Spleen (tissue), 11 donors: ENCODE measurements around the gene SMARCE1. TPM values are rescaled to one million over a fixed set of nuclear protein-coding genes. Genes with fewer than 3 reads are reported as not detected.

Experiments
- DNase-seq: peaks from one replicate; pipeline ENCODE4 v3.0.0-alpha.2; 2020
- H3K27ac ChIP-seq, 8 donors: fragments of 200-600 bp; sonication (generic) in 7 of 8; 1 replicate in 4 of 8; 2 replicates in 4 of 8; pipeline versions ENCODE4 v1.5.0 to v1.8.0; 2016 to 2021; ENCODE audit warnings: inconsistent platforms in 4 of 8, mild to moderate bottlenecking in 4 of 8, moderate library complexity in 1 of 8
- H3K27me3 ChIP-seq, 7 donors: fragments of 200-600 bp; sonication (generic) in 6 of 7; replicated peaks in 1 of 7; 1 replicate in 4 of 7; 2 replicates in 3 of 7; pipeline versions ENCODE4 v1.5.0 to v1.8.0; 2016 to 2021; ENCODE audit warnings: inconsistent platforms in 3 of 7, mild to moderate bottlenecking in 1 of 7
- H3K36me3 ChIP-seq, 6 donors: fragments of 200-600 bp; sonication (generic) in 5 of 6; 1 replicate in 4 of 6; 2 replicates in 2 of 6; pipeline versions ENCODE4 v1.5.0 to v1.8.0; 2016 to 2021; ENCODE audit warnings: inconsistent platforms in 2 of 6
- H3K4me1 ChIP-seq, 6 donors: fragments of 200-600 bp; sonication (generic) in 5 of 6; 1 replicate in 3 of 6; 2 replicates in 3 of 6; pipeline versions ENCODE4 v1.5.0 to v1.8.0; 2016 to 2021; ENCODE audit warnings: inconsistent platforms in 3 of 6
- H3K4me3 ChIP-seq, 8 donors: fragments of 200-600 bp; sonication (generic) in 7 of 8; 1 replicate in 4 of 8; 2 replicates in 4 of 8; pipeline versions ENCODE4 v1.5.0 to v1.8.0; 2016 to 2021; ENCODE audit warnings: inconsistent platforms in 4 of 8, mild to moderate bottlenecking in 4 of 8, moderate library complexity in 2 of 8
- H3K9me3 ChIP-seq, 8 donors: fragments of 200-600 bp; sonication (generic) in 7 of 8; 1 replicate in 4 of 8; 2 replicates in 4 of 8; pipeline versions ENCODE4 v1.5.0 to v1.8.0; 2016 to 2021; ENCODE audit warnings: inconsistent platforms in 4 of 8
- POLR2A ChIP-seq, 3 donors: fragments of 450-650 bp; IDR thresholded peaks; one replicate each; pipeline ENCODE4 v1.5.1; 2017; ENCODE audit warnings: antibody characterized with exemption in 3 of 3, mild to moderate bottlenecking in 1 of 3
- POLR2AphosphoS5 ChIP-seq, 3 donors: sonication (generic); formaldehyde crosslinking; IDR thresholded peaks; one replicate each; pipeline ENCODE4 v1.5.1; 2017; ENCODE audit warnings: antibody characterized with exemption in 3 of 3
- WGBS, 5 donors: extraction: QIAGEN DNeasy Blood & Tissue Kit in 3 of 5; methylation state at CpG; one replicate each; pipeline versions ENCODE4 v1.1.5 to v1.1.7; 2013 to 2018; 5-methylcytosine and 5-hydroxymethylcytosine counted together
- intact Hi-C: fragments of 100-400 bp; cut with DNase I; formaldehyde crosslinking; loops from one replicate; pipeline ENCODE4 v1.15.0; 2023; ENCODE audit warnings: low total_unique reads
- polyA plus RNA-seq, 3 donors: library from polyadenylated mRNA; stranded (reverse); fragments of 200-250 nt; gene quantifications; one replicate each; pipeline ENCODE4 v1.2.1, GENCODE V29; 2013
- total RNA-seq, 7 donors: library from RNA; depleted of rRNA in 3 of 7; stranded (reverse); fragments of >200 nt in 3 of 7; fragmentation: NEBNext Ultra II Directional in 4 of 7; extraction: Animal tissue kit (Norgen Biotek cat#: 25700) in 4 of 7; gene quantifications; one replicate each; pipeline versions ENCODE4 v1.1.0 to v1.2.1, GENCODE V29; 2016 to 2021
- TF ChIP-seq, protein P1 (sequence below), 11 experiments: fragments of 200-600 bp in 7 of 11; fragments of 450-650 bp in 4 of 11; sonication (generic) in 4 of 11; IDR thresholded peaks in 8 of 11; conservative IDR thresholded peaks in 3 of 11; 1 replicate in 7 of 11; 2 replicates in 4 of 11; pipeline versions ENCODE4 v1.4.0 to v1.8.0; 2016 to 2021; ENCODE audit warnings: antibody characterized with exemption in 11 of 11, inconsistent platforms in 4 of 11, mild to moderate bottlenecking in 1 of 11
- donor health status: healthy with polysubstance abuse.
- donor health status: DM: no; HTN: no; CAD: no; lungs with moderate emphysema.
- donor health status: DM: no; HTN: no; CAD: no.
- donor health status: Bipolar disorder and iron deficiency.
- donor health status: healthy.
- donor health status: DM: no; HTN: no; CAD: no.
- donor health status: DM: yes; HTN: yes; CAD: no.

Gene SMARCE1
- total and polyA plus RNA-seq, 10 donors: 74.2 to 126 (median 89.4) TPM

DNA sequence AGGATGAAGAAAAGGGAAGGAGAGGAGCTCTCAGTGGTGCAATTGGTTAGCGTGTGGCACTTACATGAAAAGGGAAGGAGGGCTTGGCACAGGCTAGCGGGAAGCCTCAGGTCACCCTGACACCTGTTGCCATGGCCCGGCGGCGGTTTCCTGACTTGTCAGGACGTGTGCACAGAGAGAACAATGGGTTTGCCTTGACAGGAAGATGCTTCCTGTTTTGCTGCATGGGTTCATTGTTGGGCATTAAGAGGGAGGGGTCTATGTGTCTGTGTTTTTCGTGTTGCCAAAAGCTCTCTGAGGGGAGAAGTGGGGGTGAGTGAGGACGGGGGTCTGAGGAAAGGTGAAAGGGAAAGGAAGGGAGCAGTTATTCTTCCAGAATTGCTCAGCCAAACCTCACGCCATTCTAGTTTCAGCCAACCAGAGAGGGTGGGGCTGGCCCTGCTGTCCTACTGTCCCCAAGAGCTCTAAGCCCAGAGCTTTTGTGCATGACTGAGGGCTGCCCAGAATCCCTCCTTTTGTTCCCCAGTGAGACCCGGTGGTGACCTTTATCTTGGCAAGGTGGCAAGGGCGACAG lies 65.2 kb downstream of the SMARCE1 start:
- H3K27ac ChIP-seq: peak overlapping the region; percentile 67 to 90 (median 80)
- peak; percentile 97 for DNase-seq
- WGBS, 5 donors: 4 to 14% (median 10%) methylated on average over 11 of the region's 11 CpGs
- TF ChIP-seq POLR2AphosphoS5 (IDR thresholded peaks at IDR 0.05): peak; percentile 68 to 92 (median 90)
- TF ChIP-seq, protein P1, sequence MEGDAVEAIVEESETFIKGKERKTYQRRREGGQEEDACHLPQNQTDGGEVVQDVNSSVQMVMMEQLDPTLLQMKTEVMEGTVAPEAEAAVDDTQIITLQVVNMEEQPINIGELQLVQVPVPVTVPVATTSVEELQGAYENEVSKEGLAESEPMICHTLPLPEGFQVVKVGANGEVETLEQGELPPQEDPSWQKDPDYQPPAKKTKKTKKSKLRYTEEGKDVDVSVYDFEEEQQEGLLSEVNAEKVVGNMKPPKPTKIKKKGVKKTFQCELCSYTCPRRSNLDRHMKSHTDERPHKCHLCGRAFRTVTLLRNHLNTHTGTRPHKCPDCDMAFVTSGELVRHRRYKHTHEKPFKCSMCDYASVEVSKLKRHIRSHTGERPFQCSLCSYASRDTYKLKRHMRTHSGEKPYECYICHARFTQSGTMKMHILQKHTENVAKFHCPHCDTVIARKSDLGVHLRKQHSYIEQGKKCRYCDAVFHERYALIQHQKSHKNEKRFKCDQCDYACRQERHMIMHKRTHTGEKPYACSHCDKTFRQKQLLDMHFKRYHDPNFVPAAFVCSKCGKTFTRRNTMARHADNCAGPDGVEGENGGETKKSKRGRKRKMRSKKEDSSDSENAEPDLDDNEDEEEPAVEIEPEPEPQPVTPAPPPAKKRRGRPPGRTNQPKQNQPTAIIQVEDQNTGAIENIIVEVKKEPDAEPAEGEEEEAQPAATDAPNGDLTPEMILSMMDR (IDR thresholded peaks at IDR 0.05 in 8 of 11, conservative IDR thresholded peaks at IDR 0.05 in 3 of 11): no peak
- no peaks in the 10 kb centered on the region for H3K27me3 ChIP-seq
- no peaks in the 10 kb centered on the region for H3K36me3 ChIP-seq
- peaks cover 21 to 75% (median 47%) of the 10 kb centered on the region in 6 donors for H3K4me1 ChIP-seq
- H3K4me3 ChIP-seq: peak overlapping the region in 1 of 8 donors; percentile 36
- intact Hi-C loops: no loop called here
- peaks cover 0 to 16% (median 11%) of the 10 kb centered on the region in 8 donors for H3K9me3 ChIP-seq

DNA sequence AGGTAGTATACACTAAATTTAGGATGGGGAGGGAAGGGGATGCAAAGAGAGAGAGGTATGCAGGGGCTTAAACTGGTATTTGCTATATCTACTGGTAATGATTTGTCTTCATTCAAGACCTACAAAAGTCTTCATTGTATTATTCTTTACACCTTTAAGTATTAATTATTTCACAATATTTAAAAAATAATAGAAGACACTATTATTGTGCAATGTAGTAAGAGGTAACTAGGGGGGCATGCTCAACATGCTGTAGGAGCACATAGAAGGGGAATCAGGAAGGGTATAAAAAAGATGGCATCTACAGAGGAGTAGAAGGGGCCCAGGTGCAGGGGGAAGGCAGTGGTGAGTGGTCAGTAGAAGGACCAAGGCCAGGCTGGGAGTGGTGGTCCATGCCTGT lies 67.5 kb downstream of the SMARCE1 start:
- intact Hi-C loops: no loop called here
- Histone ChIP-seq H3K27ac (peak overlapping the region in 5 of 8 donors; percentile 67 to 90 (median 80)), H3K4me1 (peaks cover 22 to 68% (median 37%) of the 10 kb centered on the region in 6 donors), H3K4me3 (no peak overlapping the region), H3K36me3 (no peaks in the 10 kb centered on the region), H3K27me3 (no peaks in the 10 kb centered on the region), H3K9me3 (peaks cover 0 to 16% (median 9%) of the 10 kb centered on the region in 8 donors)
- no peak for DNase-seq
- TF ChIP-seq POLR2AphosphoS5 (IDR thresholded peaks at IDR 0.05) (no peak), POLR2A (IDR thresholded peaks at IDR 0.05) (no peak)
- TF ChIP-seq, protein P1 (IDR thresholded peaks at IDR 0.05 in 8 of 11, conservative IDR thresholded peaks at IDR 0.05 in 3 of 11): no peak

DNA sequence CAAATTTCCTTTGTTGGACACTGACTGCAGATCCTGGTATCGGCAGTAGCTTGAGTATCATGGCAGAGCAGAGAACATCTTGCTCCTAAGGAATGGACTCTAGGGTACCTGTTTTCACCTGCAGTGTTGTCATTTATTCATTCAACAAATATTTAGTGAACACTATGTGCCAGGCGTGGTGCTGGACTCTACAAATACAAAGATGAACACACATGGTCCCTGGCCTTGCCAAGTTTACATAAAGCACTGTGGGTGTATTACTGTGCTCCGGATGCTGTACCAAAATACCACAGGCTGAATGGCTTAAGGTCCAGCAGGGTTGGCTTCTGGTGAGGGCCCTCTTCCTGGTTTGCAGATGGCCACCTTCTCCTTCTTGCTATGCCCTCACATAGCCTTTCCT lies 68.1 kb downstream of the SMARCE1 start:
- no peak overlapping the region for H3K27ac ChIP-seq
- 93 to 95% (median 93%) methylated on average over 3 of the region's 3 CpGs for WGBS, 5 donors
- no peaks in the 10 kb centered on the region for H3K27me3 ChIP-seq
- intact Hi-C loops: no loop called here
- DNase-seq: no peak
- peaks cover 22 to 66% (median 37%) of the 10 kb centered on the region in 6 donors for H3K4me1 ChIP-seq
- no peaks in the 10 kb centered on the region for H3K36me3 ChIP-seq
- TF ChIP-seq POLR2AphosphoS5 (IDR thresholded peaks at IDR 0.05) (no peak), POLR2A (IDR thresholded peaks at IDR 0.05) (no peak)
- TF ChIP-seq, protein P1 (IDR thresholded peaks at IDR 0.05 in 8 of 11, conservative IDR thresholded peaks at IDR 0.05 in 3 of 11): no peak
- H3K9me3 ChIP-seq: peaks cover 0 to 16% (median 9%) of the 10 kb centered on the region in 8 donors
- H3K4me3 ChIP-seq: no peak overlapping the region

DNA sequence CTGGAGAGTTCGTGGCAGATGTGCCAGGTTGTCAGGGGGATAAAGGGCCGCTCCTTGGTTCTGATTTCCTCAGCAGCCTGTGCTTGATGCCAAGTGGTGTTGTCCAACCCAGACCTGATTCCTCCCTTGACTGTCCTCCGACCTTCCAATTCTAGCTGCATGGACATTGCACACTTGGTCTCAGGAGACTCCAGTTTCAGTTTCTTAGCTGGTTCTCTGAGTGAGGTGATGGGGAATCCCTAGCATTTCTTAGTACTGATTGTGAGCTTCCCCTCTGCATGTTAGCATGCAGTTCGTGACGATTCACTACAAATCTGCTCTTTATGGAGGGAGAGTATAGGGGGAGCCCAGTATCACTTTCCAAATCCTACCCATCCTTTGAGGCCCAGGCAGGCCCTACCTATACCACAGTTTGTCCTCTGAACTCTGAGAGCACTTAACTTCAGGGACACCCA lies 70.0 kb downstream of the SMARCE1 start:
- peak overlapping the region in 3 of 8 donors; percentile 20 to 57 (median 49) for H3K27ac ChIP-seq
- 54 to 78% (median 72%) methylated on average over 5 of the region's 5 CpGs for WGBS, 5 donors

More for the DNA sequence above, 70.0 kb downstream of the SMARCE1 start:
- DNase-seq: no peak
- TF ChIP-seq, protein P1 (IDR thresholded peaks at IDR 0.05 in 8 of 11, conservative IDR thresholded peaks at IDR 0.05 in 3 of 11): no peak
- no peak for TF ChIP-seq POLR2AphosphoS5 (IDR thresholded peaks at IDR 0.05)
- TF ChIP-seq POLR2A (IDR thresholded peaks at IDR 0.05): no peak
- peaks cover 16 to 59% (median 33%) of the 10 kb centered on the region in 6 donors for H3K4me1 ChIP-seq
- peak overlapping the region in 1 of 8 donors; percentile 19 for H3K4me3 ChIP-seq
- H3K9me3 ChIP-seq: peaks cover 5 to 27% (median 21%) of the 10 kb centered on the region in 8 donors
- H3K27me3 ChIP-seq: no peaks in the 10 kb centered on the region
- no peaks in the 10 kb centered on the region for H3K36me3 ChIP-seq
- intact Hi-C loops: no loop called here
